HG02884 (cell line): ENCODE data around the gene NOXO1.
"Not testable (repeated sequence)": the region's sequence is repeated elsewhere in the genome, so short reads cannot be mapped to it uniquely, and the experiment has no call there.

Source experiments
- ATAC-seq: cut with Tn5 transposase; IDR thresholded peaks from one replicate; pipeline ENCODE4 v1.9.1; 2021; ENCODE audit warnings: mild to moderate bottlenecking, moderate library complexity; ENCODE audit not compliant: unreplicated experiment

The NOXO1 gene

GRCh38 chr16:1942810-1943726, 38.2 kb downstream of the NOXO1 start, which contains the start of gene MSRB1:
Gene MSRB1, minus strand, starts transcription at chr16:1943199. Its CDS starts 43 bp downstream, at chr16:1943156.
- peak; percentile 92 for ATAC-seq

- no peak for ATAC-seq
Measured at GRCh38 chr16:1942047-1942809, 39.0 kb downstream of the NOXO1 start.

- ATAC-seq, result no peak
Measured at GRCh38 chr16:1941162-1942046, 39.9 kb downstream of the NOXO1 start.

- ATAC-seq, result no peak
Measured at GRCh38 chr16:1940273-1941161, 40.8 kb downstream of the NOXO1 start.

GRCh38 chr16:1939833-1940232, 41.4 kb downstream of the NOXO1 start:
- ATAC-seq, result not testable (repeated sequence)

- ATAC-seq, result no peak
Measured at GRCh38 chr16:1938910-1939309, 42.4 kb downstream of the NOXO1 start.

GRCh38 chr16:1938316-1938715, 43.0 kb downstream of the NOXO1 start:
- ATAC-seq, result no peak

- ATAC-seq, result no peak
Measured at GRCh38 chr16:1936945-1937479, 44.3 kb downstream of the NOXO1 start.

GRCh38 chr16:1933097-1933661, 48.1 kb downstream of the NOXO1 start:
- ATAC-seq, result no peak

GRCh38 chr16:1932050-1933028, 48.9 kb downstream of the NOXO1 start:
- no peak for ATAC-seq

- ATAC-seq, result no peak
Measured at GRCh38 chr16:1930338-1930720, 50.9 kb downstream of the NOXO1 start.

GRCh38 chr16:1929578-1930337, 51.5 kb downstream of the NOXO1 start:
- peak; percentile 65 for ATAC-seq

GRCh38 chr16:1929105-1929504, 52.2 kb downstream of the NOXO1 start:
- no peak for ATAC-seq
